Right renal pelvis (tissue), 4 donors: ENCODE measurements around the gene LRP1B. TPM values are rescaled to one million over a fixed set of nuclear protein-coding genes. Genes with fewer than 3 reads are reported as not detected.

ENCODE experiments used
- DNase-seq, 4 donors: peaks; one replicate each; pipeline ENCODE4 v3.0.0-alpha.2; 2013; ENCODE audit warnings: low read depth in 4 of 4, low spot score in 3 of 4, missing footprints in 1 of 4
- polyA plus RNA-seq, 4 donors: library from polyadenylated mRNA; unstranded; fragments of 120-200 nt; gene quantifications; one replicate each; pipeline ENCODE4 v1.2.1, GENCODE V29; 2013; ENCODE audit not compliant: insufficient read length in 4 of 4

The LRP1B gene
- polyA plus RNA-seq, 4 donors = 0.96 to 1.1 (median 0.99) TPM

DNA sequence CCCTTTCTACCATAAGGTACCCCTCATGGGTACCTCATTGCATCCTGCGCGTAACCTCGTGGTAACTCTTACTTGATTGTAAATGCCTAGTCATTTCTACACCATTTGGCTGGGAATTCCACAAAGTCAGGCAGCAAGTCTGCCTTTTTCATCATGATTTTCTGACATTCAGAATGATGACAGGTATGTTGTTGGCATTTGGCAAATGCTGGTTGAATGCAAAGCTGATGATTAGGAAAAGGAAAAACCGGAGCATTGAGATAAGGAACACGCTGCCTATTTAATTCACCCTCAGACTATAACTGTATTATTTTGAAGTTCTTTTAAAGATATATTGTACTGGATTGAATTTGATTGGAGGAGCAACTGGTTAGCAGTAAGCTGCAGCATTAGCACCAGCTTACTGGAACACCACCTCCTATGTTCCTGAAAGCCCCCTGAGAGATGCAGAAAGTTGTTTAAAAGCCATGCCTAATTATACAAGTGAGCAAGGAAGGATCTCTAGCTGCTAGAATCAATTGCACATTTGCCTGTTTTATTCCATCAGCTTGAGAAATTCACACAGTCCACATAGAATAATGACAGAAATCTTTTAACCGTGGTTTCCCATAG, 520.1 kb downstream of the LRP1B start:
- DNase-seq = no peak

DNA sequence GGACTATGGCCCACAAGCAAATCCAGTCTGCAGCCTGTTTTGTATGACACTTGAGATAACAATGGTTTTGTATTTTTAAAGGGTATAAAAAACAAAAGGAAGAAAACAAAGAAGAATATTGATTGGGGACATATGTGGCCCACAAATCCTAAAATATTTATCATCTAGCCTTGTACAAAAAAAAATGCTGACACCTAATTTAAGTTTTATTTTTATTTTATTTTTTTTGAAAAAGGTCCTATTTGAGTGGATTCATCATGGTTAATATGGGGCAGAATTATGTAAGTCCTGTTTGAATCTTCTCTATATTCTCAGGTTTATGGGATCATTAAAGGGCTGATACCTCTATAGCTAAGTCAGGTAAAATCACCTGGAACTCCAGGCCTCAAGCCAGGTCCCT, 525.7 kb downstream of the LRP1B start:
- DNase-seq = no peak

DNA sequence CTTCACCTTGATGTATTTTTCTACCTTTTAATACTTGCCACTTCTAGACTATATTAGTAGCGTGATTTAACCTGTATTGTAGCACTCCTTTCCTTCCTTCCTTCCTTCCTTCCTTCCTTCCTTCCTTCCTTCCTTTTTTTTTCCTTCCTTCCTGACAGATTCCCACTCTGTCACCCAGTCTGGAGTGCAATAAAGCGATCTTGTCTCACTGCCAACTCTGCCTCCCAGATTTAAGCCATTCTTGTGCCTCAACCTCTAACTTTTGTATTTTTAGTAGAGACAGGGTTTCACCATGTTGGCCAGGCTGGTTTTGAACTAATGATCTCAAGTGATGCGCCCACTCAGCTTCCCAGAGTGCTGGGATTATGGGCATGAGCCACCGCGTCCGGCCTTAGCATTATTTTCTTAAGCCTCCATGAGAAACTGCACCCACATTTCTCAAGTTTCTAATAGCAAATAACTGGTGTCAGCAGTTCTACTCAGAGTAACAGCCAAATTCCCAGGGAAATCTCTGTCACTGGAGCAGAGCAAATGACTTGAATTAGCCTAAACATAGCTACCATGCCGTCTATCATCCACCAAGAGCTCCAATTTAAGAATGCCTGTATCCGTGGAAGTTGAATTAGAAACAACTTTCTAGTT, 529.2 kb downstream of the LRP1B start:
- DNase-seq = no peak

DNA sequence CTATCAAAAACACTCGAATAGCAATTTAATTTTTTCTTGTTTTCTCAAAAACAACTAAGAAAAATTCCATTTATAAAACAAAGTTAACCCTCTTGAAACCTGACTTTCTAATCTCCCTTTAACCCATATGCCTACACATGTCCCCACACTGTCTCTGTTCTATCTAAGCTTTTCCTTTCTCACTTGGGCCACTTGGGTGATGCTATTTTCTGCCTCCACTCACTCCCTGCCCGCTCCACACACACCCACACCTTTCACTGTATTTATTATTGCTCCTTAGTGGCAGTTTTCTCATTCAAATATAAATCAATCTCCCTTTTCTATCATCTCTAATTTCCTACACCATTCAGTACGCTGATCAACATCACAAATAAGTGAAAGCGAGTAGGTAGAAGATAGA, 531.1 kb downstream of the LRP1B start:
- no peak for DNase-seq

DNA sequence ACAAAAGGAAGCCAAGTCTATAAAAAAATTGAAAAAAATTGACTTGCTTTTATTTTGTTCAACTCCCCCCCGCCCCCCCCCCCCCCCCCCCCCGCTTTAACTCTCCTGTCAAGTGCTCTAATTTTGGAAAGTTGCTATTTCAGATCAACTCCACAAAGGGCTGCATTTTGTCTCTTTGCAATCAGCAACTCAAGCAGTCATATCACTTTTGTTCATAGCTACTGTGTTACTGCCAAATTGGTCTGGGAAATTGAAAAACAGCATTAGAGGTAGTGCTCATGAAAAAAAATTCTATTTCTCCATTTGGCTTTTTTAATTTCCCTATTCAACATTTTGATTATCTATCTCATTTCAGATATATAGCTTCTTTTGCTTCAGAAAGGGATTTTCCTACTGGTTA, 531.8 kb downstream of the LRP1B start:
- DNase-seq = no peak

DNA sequence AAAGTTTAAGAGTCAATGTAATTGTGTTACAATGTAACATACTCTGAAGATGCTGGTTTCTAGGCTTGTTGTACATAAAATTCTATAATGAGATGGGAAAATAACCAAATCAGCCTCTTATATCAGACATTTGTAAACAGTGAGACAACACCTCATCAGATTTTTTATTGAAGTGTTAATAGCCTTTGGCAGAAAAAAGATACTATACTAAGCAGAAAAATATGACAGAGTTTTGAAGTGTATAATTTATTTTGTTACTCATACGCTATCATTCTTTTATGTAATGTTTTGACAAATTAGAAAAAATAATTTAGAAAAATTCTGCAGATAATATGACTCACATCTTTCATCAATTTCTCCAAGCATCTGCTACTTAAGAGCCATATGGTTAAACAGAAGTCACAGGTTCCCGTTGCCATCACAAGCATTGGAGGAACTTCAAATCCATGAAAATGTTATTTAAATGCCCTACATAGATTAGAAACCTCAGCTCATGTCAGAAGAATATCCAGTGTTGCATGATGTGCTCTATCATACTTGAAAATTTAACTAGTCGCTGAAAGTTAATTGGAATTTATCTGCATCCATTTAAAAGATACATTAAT, 535.4 kb downstream of the LRP1B start:
- no peak for DNase-seq

DNA sequence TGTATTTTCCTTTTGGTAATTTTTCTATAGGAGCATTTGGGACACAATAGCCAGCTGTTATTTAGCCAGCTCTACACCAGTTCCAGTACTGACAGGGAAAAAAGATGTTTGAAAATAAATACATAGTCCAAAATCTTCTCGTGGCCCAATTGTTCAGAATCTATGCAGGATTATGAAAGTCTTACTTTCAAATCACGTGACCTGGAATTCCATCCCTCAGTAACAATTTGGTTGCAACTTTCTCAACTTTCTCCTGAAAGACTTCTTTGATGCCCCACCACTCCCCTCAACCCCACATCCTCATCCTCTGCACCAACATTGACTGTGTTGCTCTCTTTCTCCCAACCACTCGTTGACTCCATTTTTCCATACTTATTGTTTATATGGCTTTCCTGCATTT, 539.0 kb downstream of the LRP1B start:
- DNase-seq = no peak

DNA sequence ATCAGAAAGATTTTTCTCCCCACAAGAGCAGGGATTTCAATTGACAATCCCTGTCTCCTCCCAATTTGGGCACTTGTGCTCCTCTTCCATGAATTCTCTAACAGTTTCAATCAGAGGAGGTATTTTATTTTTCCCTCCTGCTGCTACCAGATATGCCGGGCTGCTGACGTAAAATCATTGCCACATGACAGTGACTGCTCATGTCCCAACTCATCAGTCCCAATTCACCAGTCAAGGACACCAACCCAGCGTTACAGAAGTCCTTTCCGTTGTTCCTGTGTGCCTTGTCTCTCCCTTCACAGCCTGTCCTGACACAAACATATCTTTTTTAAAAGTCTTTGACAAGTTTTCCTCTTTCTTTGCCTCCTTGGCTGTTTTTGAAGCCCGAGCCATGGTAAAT, 540.2 kb downstream of the LRP1B start:
- no peak for DNase-seq

DNA sequence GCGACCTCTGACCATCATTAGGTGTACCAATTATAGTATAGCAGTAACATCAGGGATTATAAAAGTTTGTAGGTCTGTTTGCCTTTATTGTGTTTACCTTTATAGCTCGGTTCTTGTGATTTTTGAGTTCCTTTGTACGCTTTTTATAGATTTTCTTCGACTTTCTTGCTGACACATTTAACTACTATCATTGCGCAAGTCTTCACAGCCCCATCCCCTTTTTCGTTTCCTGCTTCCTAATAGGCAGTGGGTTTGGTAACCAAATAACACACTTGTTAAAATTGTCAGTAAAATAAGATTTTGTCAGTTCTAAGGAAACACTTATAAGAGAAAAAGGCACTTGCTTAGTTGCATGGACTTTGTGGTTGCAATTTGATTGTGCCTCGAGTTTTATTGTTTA, 541.5 kb downstream of the LRP1B start:
- DNase-seq = no peak

DNA sequence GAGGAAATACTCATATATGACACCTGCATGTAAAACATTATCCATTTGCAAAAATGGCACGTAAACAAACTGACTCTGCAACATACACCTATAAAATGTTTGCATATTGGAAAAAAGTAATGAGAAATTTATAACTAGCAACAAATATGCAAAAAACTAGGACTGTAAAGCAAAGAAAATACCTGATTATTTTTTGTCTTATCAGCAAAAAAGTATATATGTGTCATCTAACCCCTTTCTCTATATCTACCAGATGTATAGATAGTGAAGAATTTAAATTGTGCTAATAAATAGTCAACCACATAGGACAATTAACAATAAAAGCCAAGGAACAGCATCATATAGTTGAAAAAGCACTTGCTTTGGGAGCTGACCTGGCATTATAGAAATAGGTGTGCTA, 543.8 kb downstream of the LRP1B start:
- no peak for DNase-seq

DNA sequence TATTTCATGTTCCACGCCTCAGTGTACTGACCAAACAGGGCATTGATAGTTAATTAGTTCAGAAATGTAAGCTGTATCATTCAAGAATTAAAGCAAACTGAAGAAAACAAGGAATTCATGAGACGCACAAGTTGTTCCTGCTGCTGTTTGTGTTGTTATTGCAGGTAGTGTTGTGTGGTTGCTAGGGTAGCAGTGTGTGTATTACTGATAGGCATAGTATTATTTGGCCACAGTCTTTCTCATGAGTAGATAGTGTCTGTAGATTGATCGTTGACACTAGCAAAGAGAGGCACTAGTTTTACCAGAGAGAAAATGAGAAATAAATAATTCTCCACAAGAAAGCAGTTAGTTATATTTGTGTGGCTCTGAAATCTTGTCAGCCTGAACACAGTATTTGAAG, 548.6 kb downstream of the LRP1B start:
- DNase-seq = no peak

DNA sequence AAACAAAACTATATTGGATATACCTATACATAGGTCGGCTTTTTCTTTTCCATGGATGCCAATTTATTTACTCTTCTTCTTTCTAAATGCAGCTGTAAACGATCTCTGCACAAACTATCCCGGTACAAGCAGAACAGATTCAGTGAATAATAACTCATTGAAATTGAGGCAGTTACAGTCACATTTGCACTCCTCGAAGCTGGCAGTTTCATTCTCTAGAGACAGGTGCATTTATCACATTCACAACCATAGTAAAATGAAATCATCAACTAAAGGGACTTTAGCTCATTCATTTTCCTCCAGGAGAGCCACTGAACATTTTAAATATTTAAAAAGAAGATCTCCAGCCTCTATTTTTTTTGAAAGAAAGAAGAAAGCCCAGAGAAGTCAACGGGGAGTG, 551.7 kb downstream of the LRP1B start:
- DNase-seq = no peak

DNA sequence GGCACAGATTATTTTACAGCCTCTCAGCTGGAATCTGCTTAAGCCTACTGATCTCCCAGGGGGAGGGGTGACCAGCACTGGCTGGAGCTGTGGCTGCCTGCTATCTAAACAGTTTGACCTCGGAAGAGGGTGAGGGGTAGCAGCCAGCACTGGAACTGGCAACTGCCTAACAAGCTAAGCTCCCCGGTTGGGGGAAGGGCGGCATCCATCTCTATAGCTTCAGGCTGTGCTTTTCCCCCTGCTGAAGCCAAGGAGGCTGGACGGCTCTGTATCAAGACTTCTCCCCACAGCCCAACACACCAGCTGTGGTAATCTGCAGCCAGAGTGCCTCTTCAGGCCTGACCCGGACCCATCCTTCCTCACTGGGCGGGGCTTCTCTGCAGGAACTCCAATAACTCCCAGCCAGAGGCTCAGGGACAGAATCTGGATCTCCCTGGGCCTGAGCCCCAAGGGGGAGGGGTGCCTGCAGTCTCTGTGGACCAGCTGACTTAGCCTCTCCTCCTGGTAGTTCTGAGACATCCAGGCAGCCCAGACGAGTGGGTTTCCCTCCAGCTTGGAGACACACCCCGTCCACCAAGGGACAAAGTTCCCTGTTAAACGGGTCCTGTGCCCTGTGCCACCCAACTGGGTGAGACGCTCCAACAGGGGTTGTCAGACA, 560.2 kb downstream of the LRP1B start:
- DNase-seq = no peak

DNA sequence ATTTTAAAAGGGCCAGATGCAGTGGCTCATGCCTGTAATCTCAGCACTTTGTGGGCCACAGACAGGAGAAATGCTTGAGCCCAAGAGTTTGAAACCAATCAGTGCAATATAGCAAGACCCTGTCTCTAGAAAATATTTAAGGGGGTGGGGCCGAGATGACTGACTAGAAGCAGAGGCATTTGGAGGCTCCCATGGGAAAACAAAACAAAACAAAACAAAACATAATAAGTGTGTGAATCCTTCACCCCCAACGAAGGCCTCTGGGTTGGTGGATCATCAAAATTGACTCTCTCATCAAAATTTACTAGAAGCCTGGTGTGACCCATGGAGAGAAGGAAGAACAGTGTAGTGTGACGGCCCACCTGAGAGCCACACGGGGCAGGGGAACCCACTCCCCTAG, 560.9 kb downstream of the LRP1B start:
- no peak for DNase-seq

DNA sequence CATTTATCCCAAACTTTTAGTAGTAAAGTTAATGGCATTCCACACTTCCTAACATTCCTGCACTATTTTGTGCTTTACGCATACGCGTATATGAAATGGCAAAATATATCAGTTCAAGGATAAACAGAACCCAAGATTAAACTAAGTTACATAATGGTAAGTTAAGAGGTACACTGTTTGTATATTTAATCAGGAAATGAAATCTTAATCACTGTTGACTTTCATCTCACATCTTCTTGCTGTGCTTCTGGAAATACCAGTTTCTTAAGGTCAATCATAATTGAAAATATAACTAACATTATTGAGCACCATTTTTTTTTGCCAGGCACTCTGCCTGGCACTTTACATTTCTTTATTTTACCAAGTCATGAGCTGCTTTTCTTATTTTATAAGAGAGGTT, 565.2 kb downstream of the LRP1B start:
- DNase-seq = no peak

DNA sequence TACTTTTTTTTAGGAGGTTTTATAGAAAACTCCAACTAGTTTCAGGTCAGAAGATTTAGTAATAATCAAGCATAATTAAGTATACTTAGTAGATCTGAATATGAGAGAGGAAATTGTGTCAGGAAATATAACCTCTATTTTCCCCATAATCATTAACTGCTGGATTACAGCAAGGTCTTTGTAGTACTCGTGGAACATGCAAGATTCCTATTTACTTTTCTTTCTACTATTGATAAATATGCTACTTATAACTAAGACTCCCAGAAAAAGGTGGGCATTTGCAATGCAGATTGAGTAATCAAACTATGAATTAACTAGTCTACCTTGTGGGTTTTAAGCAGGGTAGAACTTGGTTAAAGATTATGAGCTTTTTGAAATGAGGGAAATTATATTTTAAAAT, 570.1 kb downstream of the LRP1B start:
- DNase-seq = no peak

DNA sequence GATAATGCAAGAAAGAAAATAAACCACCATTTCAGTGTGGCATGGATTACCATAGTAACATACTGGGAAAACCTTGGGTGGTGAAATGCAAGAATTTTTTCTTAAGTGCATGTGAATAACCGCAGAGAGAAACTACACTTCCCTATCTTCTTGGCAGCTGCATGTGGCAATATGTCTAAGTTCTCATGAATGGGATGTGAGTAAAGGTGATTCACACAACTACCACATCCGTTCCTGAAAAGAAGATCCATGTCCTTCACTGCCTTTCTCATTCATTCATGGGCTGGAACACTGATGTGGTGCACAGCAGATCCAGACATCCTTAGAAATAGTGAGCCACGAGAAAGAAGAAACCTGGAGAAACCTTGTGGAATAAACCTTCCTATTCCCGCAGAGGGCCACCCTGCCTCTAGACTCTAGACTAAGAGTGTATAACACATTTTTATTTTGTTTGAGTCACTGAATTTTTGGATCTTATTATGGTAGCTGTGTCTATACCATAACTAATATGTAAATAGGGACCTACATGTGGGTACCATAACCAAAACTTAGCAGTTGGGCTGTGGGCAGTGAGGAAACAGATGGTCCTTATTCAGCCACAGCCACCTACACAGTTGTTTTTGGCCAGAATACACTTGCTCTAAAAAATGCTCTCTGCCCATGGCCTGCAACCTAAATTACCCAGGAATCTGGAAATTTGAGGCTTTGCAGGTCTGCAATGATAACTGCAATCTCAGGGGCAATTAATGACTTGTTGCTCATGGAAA, 573.3 kb downstream of the LRP1B start:
- no peak for DNase-seq

DNA sequence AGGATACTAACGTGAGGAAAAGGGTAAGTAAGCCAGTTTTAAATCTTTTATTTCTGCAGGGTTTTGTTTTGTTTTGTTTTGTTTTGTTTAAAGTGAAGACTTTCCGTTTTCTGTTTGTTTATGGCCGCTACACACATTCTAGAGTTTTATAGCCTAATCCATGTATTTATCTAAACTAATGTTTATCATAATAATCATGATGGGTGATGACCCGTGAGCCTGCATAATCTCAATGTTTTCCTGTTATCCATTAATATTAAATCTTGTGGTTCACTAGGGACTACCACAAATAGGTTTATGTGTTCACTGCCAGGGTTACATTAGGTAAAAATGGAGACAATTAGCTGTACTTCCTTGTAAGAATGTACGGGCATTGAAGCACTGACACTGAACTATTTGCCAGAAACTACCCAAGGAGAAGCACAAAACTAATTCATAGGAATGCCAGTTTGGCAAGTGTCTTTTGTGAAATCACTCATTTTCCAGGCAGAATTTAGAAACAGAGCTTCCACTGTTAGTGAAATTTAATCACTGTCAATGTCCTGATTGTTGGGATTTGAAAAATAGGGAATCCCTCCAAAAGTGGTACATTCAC, 574.8 kb downstream of the LRP1B start:
- DNase-seq = no peak

DNA sequence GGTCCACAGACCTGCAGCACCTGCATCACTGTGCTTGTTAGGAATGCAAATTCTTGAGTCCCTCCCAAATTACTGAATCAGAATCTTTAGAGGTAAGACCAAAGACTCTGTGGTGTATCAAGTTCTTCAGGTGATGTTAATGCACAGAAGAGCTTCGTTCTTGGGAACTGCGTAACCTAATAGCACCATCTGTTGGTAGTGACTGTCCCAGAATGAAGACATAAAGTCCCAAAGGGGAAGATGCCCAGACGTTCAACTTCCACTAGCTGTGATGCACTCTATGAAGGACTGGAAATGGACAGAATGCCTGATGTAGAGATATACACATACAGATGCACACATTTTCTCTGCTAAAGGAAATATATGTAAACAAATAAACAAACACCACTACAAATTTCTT, 576.0 kb downstream of the LRP1B start:
- DNase-seq = peak; percentile 12 to 16 (median 12)

DNA sequence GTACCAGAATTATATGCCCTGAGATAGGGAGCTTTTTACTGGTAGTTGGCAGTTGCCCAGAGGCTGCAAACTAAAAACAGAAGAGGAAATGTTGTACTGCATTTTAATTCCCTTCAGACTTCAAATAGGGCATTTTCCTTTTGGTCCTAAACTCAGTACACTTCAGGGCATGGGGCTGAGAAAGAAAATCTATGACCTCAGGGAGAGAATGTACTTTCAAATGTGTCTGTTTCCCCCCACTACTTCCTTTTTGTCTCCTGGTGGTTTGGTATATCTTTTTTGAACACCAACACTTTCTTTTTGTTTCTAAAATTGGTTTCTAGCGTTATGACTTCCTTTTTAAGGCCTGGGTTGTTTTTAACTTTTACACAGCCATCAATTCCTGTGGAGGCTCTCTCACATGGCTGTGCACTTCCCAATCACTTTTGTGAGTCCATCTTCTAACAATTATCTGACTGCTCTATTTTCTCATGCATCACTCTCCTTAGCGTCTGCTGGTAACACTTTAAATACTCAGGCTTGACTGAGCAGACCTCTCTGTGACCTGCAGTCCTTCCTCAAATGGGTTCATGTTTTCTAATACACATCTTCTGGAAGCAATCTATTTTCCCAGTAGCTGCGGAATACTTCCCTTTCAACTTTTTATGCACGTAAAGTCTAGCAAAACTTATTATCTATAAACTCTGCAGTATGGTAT, 596.0 kb downstream of the LRP1B start:
- DNase-seq = no peak
